ENCODE data around the gene CTCF. TPM values are rescaled to one million over a fixed set of nuclear protein-coding genes. Genes with fewer than 3 reads are reported as not detected.

The CTCF gene
- total RNA-seq, 1 experiment from 2014 or later: 33.1 TPM

GRCh38 chr16:67517661-67518423 lies 44.5 kb upstream of the CTCF start:
- TF ChIP-seq POLR2AphosphoS5 (IDR thresholded peaks at IDR 0.05; ENCODE audit: low read depth, low read length) (no peak), CTCF (IDR thresholded peaks at IDR 0.05) (no peak), SIN3A (IDR thresholded peaks at IDR 0.05; ENCODE audit: borderline replicate concordance, insufficient read depth, low read depth, low read length) (no peak), REST (IDR thresholded peaks at IDR 0.05; ENCODE audit: insufficient read depth in 1 of 2, low read depth in 2 of 2, low read length in 1 of 2) (no peak), TCF7L2 (IDR thresholded peaks at IDR 0.05; ENCODE audit: low read depth, low read length) (no peak)
- ATAC-seq (no peak), DNase-seq (ENCODE audit: low read depth, low spot score) (no peak)
- intact Hi-C loops (cut with micrococcal nuclease; ENCODE audit: unreplicated experiment) (no loop called here), in situ Hi-C loops (cut with HindIII; ENCODE audit: low pct_unique_long_range_greater_than_20kb, low sequenced_read_pairs) (no loop called here)
- no peaks in the 10 kb centered on the region for H3K36me3 ChIP-seq (ENCODE audit: control insufficient read depth, insufficient read depth, low read length)
- H3K4me1 ChIP-seq (ENCODE audit: control insufficient read depth, insufficient read depth, low read length): no peaks in the 10 kb centered on the region
- no peaks in the 10 kb centered on the region for H3K27me3 ChIP-seq (ENCODE audit: control insufficient read depth, insufficient read depth, low read length)
- CTCF ChIA-PET: no interaction called here
- POLR2A ChIA-PET: no interaction called here
- no peaks in the 10 kb centered on the region for H3K9me3 ChIP-seq (ENCODE audit: control insufficient read depth, insufficient read depth, low read depth, low read length)
- no TSS peak for BruUV-seq (replicated peaks)
- no peak overlapping the region for H3K27ac ChIP-seq (ENCODE audit: low read length)
- no peak overlapping the region for H3K4me3 ChIP-seq (ENCODE audit: low read depth in 2 of 2, low read length in 2 of 2)

- intact Hi-C loops (cut with micrococcal nuclease; ENCODE audit: unreplicated experiment): no loop called here
- no peaks in the 10 kb centered on the region for H3K4me1 ChIP-seq (ENCODE audit: control insufficient read depth, insufficient read depth, low read length)
- in situ Hi-C loops (cut with HindIII; ENCODE audit: low pct_unique_long_range_greater_than_20kb, low sequenced_read_pairs): no loop called here
- BruUV-seq (replicated peaks): no TSS peak
- H3K27ac ChIP-seq (ENCODE audit: low read length): no peak overlapping the region
- H3K9me3 ChIP-seq (ENCODE audit: control insufficient read depth, insufficient read depth, low read depth, low read length): no peaks in the 10 kb centered on the region
- no peaks in the 10 kb centered on the region for H3K27me3 ChIP-seq (ENCODE audit: control insufficient read depth, insufficient read depth, low read length)
- CTCF ChIA-PET: no interaction called here
- no peaks in the 10 kb centered on the region for H3K36me3 ChIP-seq (ENCODE audit: control insufficient read depth, insufficient read depth, low read length)
- DNase-seq (ENCODE audit: low read depth, low spot score) (no peak), ATAC-seq (no peak)
- TF ChIP-seq POLR2AphosphoS5 (IDR thresholded peaks at IDR 0.05; ENCODE audit: low read depth, low read length): no peak
- no peak overlapping the region for H3K4me3 ChIP-seq (ENCODE audit: low read depth in 2 of 2, low read length in 2 of 2)
- POLR2A ChIA-PET: no interaction called here
These were observed 43.6 kb upstream of the CTCF start for GRCh38 chr16:67518676-67519075.

GRCh38 chr16:67519242-67519641 lies 43.1 kb upstream of the CTCF start:
- in situ Hi-C loops (cut with HindIII; ENCODE audit: low pct_unique_long_range_greater_than_20kb, low sequenced_read_pairs) (no loop called here), intact Hi-C loops (cut with micrococcal nuclease; ENCODE audit: unreplicated experiment) (no loop called here)
- no TSS peak for BruUV-seq (replicated peaks)

More at GRCh38 chr16:67519242-67519641, 43.1 kb upstream of the CTCF start:
- no peak for TF ChIP-seq SIN3A (IDR thresholded peaks at IDR 0.05; ENCODE audit: borderline replicate concordance, insufficient read depth, low read depth, low read length)
- Histone ChIP-seq H3K27ac (ENCODE audit: low read length) (no peak overlapping the region), H3K4me1 (ENCODE audit: control insufficient read depth, insufficient read depth, low read length) (no peaks in the 10 kb centered on the region), H3K4me3 (ENCODE audit: low read depth in 2 of 2, low read length in 2 of 2) (no peak overlapping the region), H3K9me3 (ENCODE audit: control insufficient read depth, insufficient read depth, low read depth, low read length) (no peaks in the 10 kb centered on the region), H3K36me3 (ENCODE audit: control insufficient read depth, insufficient read depth, low read length) (no peaks in the 10 kb centered on the region), H3K27me3 (ENCODE audit: control insufficient read depth, insufficient read depth, low read length) (no peaks in the 10 kb centered on the region)
- no peak for ATAC-seq
- ChIA-PET POLR2A (interaction anchor here (0.6 kb wide), 1 partner anchor 367 kb away, joined by 3 read pairs; no protein-coding TSS in a partner anchor), CTCF (no interaction called here)
- no peak for DNase-seq (ENCODE audit: low read depth, low spot score)

Measured in Panc1 (cell line).